Ascending aorta (tissue), 2 donors: ENCODE data around the gene HRH4. TPM values are rescaled to one million over a fixed set of nuclear protein-coding genes. Genes with fewer than 3 reads are reported as not detected.

Experiments used
- DNase-seq, 2 donors: peaks; one replicate each; pipeline ENCODE4 v3.0.0-alpha.2; 2019; ENCODE audit warnings: low spot score in 2 of 2
- H3K27ac ChIP-seq, 2 donors: fragments of 200-600 bp; sonication (generic); one replicate each; pipeline ENCODE4 v1.5.1; 2016 to 2017; ENCODE audit warnings: mild to moderate bottlenecking in 1 of 2
- H3K27me3 ChIP-seq: fragments of 200-600 bp; sonication (generic); one replicate; pipeline ENCODE4 v1.5.1; 2017
- H3K36me3 ChIP-seq, 2 donors: fragments of 200-600 bp; sonication (generic); one replicate each; pipeline ENCODE4 v1.5.1; 2016
- H3K4me1 ChIP-seq, 2 donors: fragments of 200-600 bp; sonication (generic); one replicate each; pipeline ENCODE4 v1.5.1; 2016 to 2017; ENCODE audit warnings: mild to moderate bottlenecking in 1 of 2
- H3K4me3 ChIP-seq, 2 donors: fragments of 200-600 bp; sonication (generic); one replicate each; pipeline ENCODE4 v1.5.1; 2016 to 2017; ENCODE audit warnings: mild to moderate bottlenecking in 1 of 2
- H3K9me3 ChIP-seq, 2 donors: fragments of 200-600 bp; sonication (generic); one replicate each; pipeline ENCODE4 v1.5.1; 2016
- intact Hi-C: fragments of 100-400 bp; cut with DNase I; formaldehyde crosslinking; loops from one replicate; pipeline ENCODE4 v1.15.1; 2023
- total RNA-seq: library from RNA; depleted of rRNA; stranded (reverse); fragments of >200 nt; gene quantifications from one replicate; pipeline ENCODE4 v1.1.0, GENCODE V29; 2016
- TF ChIP-seq, protein P1 (sequence below), 3 experiments: fragments of 200-600 bp in 2 of 3; fragments of 450-650 bp in 1 of 3; sonication (generic) in 2 of 3; IDR thresholded peaks; one replicate each; pipeline ENCODE4 v1.5.1; 2016 to 2019; ENCODE audit warnings: antibody characterized with exemption in 3 of 3, mild to moderate bottlenecking in 1 of 3, moderate library complexity in 1 of 3

Gene HRH4
- total RNA-seq, 1 donor from 2014 or later = not detected

DNA sequence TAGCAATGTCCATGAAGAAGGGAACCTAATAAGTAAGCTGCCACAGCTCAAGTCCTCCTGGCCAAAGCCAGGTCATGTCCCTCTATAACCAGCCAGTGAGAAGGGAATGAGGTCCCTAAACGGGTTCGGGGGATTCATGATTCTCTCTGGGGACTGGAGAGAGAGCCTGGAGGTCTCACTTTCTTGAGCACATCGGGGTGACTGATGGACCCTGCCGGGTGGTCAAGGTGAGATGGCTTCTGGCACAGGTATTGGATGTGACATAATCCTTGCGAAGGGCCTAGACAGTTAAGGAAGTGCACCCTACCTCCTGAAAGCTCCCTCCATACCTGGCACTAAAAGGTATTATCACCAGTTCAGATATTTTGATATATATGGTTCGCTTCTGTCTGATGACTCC is 45.7 kb downstream of the HRH4 start:
- no peaks in the 10 kb centered on the region for H3K27me3 ChIP-seq
- H3K4me3 ChIP-seq = no peak overlapping the region
- H3K27ac ChIP-seq = no peak overlapping the region
- intact Hi-C loops = no loop called here
- no peaks in the 10 kb centered on the region for H3K36me3 ChIP-seq
- no peaks in the 10 kb centered on the region for H3K9me3 ChIP-seq
- TF ChIP-seq, protein P1, sequence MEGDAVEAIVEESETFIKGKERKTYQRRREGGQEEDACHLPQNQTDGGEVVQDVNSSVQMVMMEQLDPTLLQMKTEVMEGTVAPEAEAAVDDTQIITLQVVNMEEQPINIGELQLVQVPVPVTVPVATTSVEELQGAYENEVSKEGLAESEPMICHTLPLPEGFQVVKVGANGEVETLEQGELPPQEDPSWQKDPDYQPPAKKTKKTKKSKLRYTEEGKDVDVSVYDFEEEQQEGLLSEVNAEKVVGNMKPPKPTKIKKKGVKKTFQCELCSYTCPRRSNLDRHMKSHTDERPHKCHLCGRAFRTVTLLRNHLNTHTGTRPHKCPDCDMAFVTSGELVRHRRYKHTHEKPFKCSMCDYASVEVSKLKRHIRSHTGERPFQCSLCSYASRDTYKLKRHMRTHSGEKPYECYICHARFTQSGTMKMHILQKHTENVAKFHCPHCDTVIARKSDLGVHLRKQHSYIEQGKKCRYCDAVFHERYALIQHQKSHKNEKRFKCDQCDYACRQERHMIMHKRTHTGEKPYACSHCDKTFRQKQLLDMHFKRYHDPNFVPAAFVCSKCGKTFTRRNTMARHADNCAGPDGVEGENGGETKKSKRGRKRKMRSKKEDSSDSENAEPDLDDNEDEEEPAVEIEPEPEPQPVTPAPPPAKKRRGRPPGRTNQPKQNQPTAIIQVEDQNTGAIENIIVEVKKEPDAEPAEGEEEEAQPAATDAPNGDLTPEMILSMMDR (IDR thresholded peaks at IDR 0.05) = no peak
- DNase-seq = no peak
- no peaks in the 10 kb centered on the region for H3K4me1 ChIP-seq

DNA sequence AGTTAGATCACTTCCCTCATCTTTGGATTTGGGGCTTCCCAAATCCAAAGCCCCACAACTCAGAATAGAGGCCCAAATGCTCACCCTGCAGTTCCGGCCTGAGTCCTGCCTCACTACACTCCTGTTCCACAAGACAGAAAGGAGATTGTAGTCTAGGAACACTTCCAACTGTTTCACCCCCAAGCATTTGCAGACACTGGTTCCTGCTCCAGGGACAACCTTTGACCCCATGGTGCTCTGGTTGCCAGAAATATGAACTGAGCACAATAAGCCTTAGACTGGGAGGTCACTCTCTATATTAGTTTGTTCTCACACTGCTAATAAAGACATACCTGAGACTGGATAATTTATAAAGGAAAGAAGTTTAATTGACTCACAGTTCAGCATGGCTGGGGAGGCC is 49.0 kb downstream of the HRH4 start:
- DNase-seq = no peak
- H3K4me3 ChIP-seq = no peak overlapping the region
- no peaks in the 10 kb centered on the region for H3K27me3 ChIP-seq
- intact Hi-C loops = no loop called here
- H3K9me3 ChIP-seq = no peaks in the 10 kb centered on the region
- H3K4me1 ChIP-seq = no peaks in the 10 kb centered on the region
- no peak overlapping the region for H3K27ac ChIP-seq
- no peaks in the 10 kb centered on the region for H3K36me3 ChIP-seq
- TF ChIP-seq, protein P1 (IDR thresholded peaks at IDR 0.05) = no peak

DNA sequence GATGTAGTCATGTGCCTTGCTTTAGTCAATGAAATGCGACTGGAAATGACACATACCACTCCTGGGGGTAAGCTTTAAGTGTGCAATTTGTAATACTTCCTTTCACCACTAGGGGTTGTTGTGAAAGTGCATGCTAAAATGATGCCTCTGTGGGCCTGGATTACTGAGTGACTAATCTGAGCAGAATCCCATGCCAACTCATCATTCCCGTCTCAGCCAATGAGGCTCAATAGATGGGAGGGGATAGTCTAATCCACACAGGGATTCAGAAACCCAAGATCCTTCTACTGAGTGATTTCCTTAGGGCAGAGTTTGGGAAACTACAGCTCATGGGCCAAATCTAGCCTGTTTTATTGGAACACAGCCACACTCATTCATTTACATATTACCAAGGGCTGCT is 54.0 kb downstream of the HRH4 start:
- intact Hi-C loops = no loop called here
- Histone ChIP-seq H3K27ac (no peak overlapping the region), H3K36me3 (no peaks in the 10 kb centered on the region), H3K4me1 (no peaks in the 10 kb centered on the region), H3K9me3 (no peaks in the 10 kb centered on the region), H3K27me3 (no peaks in the 10 kb centered on the region), H3K4me3 (no peak overlapping the region)
- DNase-seq = no peak
- TF ChIP-seq, protein P1 (IDR thresholded peaks at IDR 0.05) = peak in 1 of 3 experiments; percentile 17

DNA sequence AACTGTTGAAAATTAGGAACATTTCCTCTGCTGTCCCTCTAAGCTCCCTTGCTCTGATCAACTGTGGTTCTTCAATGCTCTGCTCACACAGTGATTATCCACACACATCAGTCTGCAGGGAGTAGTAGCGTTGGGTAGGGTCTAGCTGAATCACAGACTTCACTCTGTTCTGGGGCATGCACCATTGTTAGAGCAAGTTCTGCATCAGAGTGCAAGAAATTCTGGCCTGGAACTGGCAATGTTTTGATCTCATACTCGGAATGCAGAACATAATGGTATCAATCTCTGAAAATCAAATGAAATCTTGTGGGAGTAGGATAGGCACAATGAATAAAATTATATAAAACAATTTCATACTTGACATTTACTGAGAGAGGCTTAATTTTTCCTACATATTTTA is 55.3 kb downstream of the HRH4 start:
- H3K4me1 ChIP-seq = no peaks in the 10 kb centered on the region
- no peak overlapping the region for H3K27ac ChIP-seq
- H3K36me3 ChIP-seq = no peaks in the 10 kb centered on the region
- intact Hi-C loops = no loop called here
- no peaks in the 10 kb centered on the region for H3K27me3 ChIP-seq
- TF ChIP-seq, protein P1 (IDR thresholded peaks at IDR 0.05) = no peak
- no peak overlapping the region for H3K4me3 ChIP-seq
- no peak for DNase-seq
- no peaks in the 10 kb centered on the region for H3K9me3 ChIP-seq

DNA sequence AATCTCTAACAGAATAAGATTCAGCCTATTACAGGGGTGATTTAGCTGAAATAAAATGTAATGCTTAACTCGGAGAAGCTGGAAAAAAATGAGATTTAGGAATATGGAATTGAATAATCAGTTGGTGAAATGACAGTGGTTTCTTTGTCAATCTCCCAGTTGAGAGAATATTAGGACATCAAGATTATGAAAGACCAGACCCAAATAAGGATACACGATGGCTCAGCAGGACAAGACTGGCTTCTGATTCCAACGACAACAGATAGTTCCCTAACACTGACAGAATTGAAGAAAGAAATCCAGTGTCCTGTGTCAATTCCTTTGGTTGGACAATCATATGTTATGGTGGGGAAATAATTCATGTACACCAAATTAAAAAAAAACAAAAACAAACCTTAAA is 55.8 kb downstream of the HRH4 start:
- Histone ChIP-seq H3K4me3 (no peak overlapping the region), H3K4me1 (no peaks in the 10 kb centered on the region), H3K36me3 (no peaks in the 10 kb centered on the region), H3K27me3 (no peaks in the 10 kb centered on the region), H3K9me3 (no peaks in the 10 kb centered on the region), H3K27ac (no peak overlapping the region)
- TF ChIP-seq, protein P1 (IDR thresholded peaks at IDR 0.05) = no peak
- no peak for DNase-seq
- intact Hi-C loops = no loop called here

DNA sequence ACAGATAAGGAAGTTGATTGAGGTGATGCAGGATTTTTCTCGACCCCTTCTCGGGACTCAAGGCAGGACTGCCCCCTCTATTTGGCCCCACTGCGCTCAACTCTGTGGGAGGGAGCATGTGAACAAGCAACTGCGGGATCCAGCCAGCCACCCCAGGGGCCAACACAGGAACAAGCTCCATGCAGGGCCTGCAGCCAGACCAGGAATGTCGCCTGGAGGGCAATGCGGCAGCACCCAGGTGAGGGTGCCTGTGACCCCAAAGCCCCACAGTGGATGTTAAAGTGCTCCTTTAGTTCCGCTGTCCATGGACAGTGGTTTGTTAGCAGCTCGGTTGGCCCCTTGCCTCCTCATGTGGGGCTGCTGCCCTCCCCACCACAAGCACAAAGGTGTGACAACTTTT is 57.1 kb downstream of the HRH4 start:
- H3K27ac ChIP-seq = no peak overlapping the region
- no peak overlapping the region for H3K4me3 ChIP-seq
- no peaks in the 10 kb centered on the region for H3K9me3 ChIP-seq
- TF ChIP-seq, protein P1 (IDR thresholded peaks at IDR 0.05) = no peak
- H3K27me3 ChIP-seq = no peaks in the 10 kb centered on the region
- DNase-seq = no peak
- intact Hi-C loops = no loop called here
- H3K36me3 ChIP-seq = no peaks in the 10 kb centered on the region
- H3K4me1 ChIP-seq = no peaks in the 10 kb centered on the region
